Measurements from ENCODE around the gene PRMT7. TPM values are rescaled to one million over a fixed set of nuclear protein-coding genes. Genes with fewer than 3 reads are reported as not detected.

Gene PRMT7
- polyA plus RNA-seq, 3 donors: 25.3 to 58.0 (median 30.6) TPM

DNA sequence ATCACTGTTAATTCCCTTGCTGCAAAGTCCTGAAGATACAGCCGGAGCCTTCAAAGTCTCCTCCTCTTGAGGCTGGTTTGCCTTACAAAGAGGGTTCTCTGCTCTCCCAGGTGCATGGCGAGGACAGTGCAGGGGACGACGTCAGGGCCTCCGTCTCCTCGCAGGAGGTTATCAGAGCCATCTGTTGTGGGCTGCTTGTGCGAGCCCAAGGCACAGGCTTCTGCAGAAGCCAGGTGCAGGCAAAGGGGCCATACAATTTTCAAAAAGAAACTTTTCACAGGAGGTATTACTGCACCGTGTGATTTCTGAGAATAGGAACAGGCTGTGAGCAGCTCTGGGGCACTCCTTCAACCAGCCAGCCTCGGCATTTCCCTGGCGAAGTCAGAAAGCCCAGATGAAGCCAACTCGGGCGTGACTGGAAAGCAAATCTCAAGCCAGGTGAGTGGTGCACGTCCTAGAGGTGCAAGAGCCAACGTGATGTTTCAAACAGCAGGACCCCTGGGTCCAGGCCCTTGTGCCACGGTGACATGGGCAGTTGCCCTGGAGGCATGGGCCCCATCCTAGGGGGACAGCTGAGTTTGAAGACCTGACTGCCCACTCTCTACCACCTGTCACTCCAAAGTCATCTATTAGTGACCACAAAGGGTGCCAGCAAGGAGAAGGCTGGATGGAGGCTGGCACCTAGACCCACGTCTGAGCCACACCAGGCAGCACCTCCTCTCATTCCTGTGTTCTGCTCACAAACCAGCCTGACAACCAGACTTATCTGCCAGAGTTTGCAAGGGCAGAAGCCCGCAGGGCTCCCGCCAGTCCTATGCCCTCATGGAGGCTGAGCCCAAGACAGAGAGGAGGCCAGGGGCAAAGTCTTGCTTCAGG, 68.9 kb downstream of the PRMT7 start:
- WGBS, 3 donors: 84 to 85% (median 84%) methylated on average over 18 of the region's 18 CpGs
- no peak overlapping the region for H3K27ac ChIP-seq (ENCODE audit: low read depth, low read length)

DNA sequence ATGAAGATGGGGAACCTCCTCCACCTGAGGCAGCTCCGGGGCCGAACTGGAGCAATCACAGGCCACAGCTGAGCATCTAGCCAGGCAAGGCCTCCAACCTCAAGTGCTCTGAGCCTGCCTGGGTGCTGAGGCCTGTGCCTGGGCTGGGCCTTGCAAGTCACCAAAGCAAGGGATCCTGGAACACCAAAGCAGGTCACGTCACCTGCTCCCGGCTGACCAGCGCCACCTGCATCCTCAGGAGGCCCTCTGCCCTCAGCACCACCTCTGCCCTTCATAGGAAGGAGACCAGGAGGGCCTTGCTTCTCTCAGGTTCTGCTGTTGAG, 69.5 kb downstream of the PRMT7 start:
- no peak overlapping the region for H3K27ac ChIP-seq (ENCODE audit: low read depth, low read length)
- 90 to 95% (median 94%) methylated on average over 5 of the region's 5 CpGs for WGBS, 3 donors

DNA sequence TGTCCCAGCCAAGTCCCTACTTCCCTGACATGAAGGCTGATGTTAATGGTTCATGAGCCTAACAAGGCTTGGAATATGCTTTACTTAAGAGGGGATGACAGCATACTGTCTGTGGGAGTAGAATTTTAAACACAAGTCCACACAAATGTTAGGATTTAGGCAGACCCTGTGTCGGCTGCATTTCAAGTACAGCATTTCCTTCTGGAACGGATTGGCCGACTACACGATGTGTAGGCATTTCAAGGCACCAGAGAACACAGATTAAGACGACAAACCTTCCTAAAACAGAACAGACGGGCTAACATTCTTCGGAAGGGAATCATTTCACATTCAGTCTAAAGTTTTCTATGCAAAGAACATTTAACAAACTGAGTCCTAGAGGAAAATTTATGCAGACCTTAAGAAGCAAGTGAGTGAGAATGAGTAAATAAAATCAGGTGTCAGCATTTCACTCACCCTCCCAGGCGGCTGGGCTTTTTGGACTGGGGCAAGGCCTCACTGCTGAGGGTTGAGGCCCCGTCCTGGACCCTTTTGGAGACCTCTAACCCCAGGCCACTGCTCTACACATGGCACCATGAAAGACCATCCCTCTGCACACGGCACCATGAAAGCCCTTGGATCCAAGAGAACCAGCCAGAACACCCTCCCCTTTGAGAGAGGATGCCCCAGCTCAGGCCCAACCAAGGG, 70.0 kb downstream of the PRMT7 start:
- no peak overlapping the region for H3K27ac ChIP-seq (ENCODE audit: low read depth, low read length)
- 87 to 92% (median 89%) methylated on average over 10 of the region's 10 CpGs for WGBS, 3 donors

DNA sequence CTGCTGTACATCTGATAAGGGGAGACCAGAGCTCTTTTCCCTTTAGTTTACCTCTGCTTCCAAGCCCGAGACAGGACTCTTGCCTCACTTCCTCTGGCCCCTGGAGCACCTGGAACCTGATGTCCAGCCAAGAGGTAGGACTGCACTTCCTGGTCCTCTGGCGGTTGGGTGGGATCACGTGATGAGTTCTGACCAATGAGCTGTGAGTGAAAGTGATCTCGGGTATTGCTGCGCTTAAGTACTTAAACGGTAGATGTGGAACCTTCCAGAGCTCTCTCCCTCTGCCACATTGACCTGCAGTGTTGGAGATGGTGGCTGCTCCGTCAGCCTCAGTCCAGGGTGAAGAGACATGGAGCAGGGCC, 70.5 kb downstream of the PRMT7 start:
- no peak overlapping the region for H3K27ac ChIP-seq (ENCODE audit: low read depth, low read length)
- WGBS, 3 donors: 79 to 91% (median 82%) methylated on average over 7 of the region's 7 CpGs

DNA sequence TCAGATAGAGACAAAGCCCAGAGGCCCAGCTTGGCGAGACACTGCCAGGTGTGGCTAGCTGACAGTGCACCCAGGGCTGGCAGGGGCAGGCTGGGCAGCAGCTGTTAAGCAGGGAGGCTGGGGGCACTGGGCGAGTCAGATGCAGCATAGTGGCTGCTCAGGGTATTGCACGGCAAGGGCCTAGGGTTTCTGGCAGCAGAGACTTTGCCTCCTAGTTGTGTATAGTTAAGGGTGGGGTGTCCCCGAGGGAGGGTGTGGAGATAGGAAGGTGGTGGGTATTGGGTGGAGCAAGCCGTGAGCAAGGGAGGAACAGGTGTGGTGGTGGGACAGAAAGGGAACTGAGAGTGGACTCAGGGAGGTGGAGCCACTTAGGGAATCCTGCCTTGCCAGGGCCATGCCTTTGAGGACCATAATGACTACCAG, 71.5 kb downstream of the PRMT7 start:
- WGBS, 3 donors: 73 to 80% (median 79%) methylated on average over 5 of the region's 5 CpGs
- H3K27ac ChIP-seq (ENCODE audit: low read depth, low read length): no peak overlapping the region

DNA sequence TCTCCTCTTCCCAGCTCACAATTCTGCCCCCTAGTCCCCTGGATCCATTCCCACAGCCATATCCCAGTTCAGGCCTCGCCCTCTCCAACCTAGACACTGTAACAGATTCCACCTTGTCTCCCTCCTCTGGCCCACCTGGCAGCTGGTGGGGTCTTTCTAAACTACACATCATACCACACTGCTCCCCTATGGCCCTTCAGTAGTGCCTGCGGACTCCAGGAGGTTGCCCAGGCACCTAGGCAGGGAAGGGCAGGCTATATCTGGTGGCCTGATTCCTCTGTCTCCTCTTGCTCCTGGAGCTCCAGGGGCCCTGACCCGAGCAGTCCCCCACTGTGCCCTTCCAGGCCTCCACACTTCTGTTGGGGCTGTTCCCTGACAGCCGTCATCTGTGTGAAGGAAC, 73.0 kb downstream of the PRMT7 start:
- no peak overlapping the region for H3K27ac ChIP-seq (ENCODE audit: low read depth, low read length)
- WGBS, 3 donors: 89 to 97% (median 89%) methylated on average over 4 of the region's 4 CpGs

DNA sequence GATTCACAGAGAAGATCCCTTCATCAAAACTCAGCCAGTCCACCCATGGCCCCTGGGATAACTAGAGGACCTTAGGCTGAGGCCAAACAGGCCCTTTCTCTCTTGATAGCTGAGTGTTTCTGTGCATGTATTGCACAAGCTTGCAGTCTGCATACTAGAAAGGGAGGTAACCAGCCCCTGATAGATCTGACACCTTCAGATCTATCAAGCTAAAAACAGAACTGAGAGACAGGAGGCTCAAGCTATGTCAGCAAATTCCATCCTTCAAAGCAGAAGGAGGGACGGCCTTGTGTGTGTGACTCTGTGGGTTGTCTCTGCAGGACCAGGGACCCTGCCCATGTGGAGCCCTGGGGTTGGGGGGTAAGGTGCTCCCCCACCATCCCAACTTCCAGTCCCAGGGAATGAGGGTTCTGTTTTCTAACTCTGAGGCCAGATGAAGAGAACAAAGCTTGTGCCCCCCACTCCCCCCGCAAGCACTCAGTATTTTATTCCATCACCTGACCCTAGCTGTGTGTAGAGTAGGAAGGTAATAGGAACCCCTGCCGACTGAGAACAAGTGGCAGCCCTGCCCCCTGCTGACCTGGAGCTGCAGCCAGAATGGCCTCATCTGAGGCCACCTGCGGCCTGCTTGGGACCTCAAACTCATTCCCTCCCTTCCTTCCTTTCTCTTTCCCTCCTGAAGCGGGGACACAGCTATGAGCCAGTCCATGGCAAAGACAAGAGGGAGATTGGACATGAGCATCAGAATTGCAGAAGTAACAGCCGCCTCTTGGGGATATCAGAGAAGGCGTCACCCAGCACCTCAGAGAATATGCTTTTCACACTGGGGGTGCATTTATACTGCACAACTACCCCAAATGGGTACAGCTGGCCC, 73.7 kb downstream of the PRMT7 start:
- no peak overlapping the region for H3K27ac ChIP-seq (ENCODE audit: low read depth, low read length)
- 59 to 82% (median 63%) methylated on average over 7 of the region's 7 CpGs for WGBS, 3 donors

DNA sequence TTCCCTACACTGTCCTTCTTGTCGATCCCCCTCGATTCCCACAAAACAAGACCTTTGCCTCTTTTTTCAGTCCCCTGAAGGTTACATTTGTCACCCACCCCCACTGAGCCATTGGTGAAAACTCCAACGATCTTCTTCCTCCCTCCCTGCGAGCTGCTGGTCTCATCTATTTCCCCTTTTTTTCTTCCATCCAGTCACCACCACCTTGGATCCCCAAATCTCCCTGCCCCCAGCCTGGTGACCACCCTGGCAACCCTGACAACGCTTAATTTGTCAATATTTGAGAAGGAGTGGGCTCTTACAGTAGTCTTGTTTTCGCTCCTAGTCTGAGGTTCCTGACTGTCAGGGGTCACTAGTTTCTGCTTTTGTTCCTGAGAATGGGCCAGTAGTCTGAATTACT, 74.6 kb downstream of the PRMT7 start:
- WGBS, 3 donors: 54 to 68% (median 60%) methylated on average over 6 of the region's 6 CpGs
- no peak overlapping the region for H3K27ac ChIP-seq (ENCODE audit: low read depth, low read length)

DNA sequence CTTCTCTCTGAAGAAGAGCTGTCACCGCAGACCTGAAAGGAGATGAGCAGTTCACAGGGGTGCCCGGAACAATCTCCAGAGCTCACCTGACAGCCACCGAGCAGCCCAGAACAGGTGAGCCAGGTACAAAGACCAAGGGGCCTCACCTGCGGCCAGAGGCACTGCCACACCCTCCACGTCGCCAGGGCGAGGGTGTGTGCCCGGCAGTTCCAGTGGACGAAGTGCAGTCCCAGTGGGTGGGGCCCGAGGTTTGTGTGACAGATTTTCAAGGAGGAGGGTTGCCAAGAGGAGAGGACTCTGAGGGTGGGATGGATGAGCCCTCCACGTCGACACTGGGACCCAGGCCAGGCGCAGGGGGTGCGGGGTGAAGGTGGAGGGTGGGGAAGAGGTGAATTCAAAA, 75.8 kb downstream of the PRMT7 start:
- 81 to 85% (median 84%) methylated on average over 14 of the region's 14 CpGs for WGBS, 3 donors
- no peak overlapping the region for H3K27ac ChIP-seq (ENCODE audit: low read depth, low read length)

DNA sequence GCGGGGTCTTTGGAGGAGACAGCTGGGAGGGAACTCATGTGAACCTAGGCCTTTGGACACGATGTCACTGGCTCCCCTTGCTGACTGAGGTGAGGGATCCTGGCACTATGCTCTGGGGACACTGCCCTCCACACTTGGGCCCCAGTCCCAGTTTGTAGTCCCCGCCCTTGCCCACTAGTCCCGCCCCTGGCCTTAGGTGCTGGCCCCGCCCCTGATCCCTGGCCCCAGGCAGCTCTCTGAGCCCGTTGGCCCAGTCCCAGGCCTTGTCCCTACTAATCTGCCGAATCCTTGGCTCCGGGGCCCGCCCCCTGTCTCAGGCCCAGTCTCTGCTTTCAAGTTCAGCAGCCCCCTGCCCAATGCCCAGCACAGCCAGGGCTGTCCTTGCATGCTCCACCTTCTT, 76.5 kb downstream of the PRMT7 start:
- no peak overlapping the region for H3K27ac ChIP-seq (ENCODE audit: low read depth, low read length)
- WGBS, 3 donors: 83 to 90% (median 87%) methylated on average over 9 of the region's 9 CpGs

DNA sequence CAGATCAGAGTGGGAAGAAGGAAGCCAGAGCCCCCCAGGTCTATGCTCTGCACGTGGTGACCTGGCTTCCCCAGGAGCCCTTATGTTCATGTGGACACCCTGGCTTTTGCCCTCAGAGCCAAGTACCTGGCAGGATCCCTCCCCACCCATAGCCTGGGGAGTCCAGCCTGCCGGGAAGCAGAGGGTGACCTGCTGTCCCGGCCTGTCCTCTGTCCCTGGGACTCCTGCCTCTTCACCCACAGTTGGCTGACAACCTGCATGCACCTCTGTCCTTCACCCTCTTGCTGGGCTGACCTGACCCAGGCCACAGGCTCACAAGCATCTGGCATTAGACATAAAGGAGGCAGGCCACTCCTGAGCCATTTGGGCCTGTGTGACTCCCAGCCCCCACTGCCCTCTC, 77.3 kb downstream of the PRMT7 start:
- no peak overlapping the region for H3K27ac ChIP-seq (ENCODE audit: low read depth, low read length)
- 72 to 83% (median 75%) methylated on average over 3 of the region's 3 CpGs for WGBS, 3 donors

DNA sequence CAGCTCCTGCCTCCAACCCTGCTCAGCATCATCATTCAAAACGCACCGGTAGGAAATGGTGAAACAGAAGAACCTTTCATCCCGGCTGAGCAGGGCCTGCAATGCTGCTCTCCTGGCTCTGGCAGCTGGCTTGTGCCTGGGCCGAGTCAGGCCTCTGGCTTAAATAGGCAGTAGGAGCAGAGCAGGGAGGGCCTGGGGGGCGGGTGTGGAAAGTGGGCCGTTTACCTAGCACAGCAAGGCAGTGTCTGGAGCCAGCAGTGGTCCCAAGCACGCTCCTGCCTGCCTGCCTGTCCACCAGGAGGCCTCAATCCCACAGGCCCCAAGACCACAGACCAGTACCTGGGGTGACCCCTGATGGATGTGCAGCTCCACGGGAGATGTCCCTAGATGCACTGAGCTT, 78.2 kb downstream of the PRMT7 start:
- H3K27ac ChIP-seq (ENCODE audit: low read depth, low read length): no peak overlapping the region
- 66 to 74% (median 73%) methylated on average over 8 of the region's 8 CpGs for WGBS, 3 donors

DNA sequence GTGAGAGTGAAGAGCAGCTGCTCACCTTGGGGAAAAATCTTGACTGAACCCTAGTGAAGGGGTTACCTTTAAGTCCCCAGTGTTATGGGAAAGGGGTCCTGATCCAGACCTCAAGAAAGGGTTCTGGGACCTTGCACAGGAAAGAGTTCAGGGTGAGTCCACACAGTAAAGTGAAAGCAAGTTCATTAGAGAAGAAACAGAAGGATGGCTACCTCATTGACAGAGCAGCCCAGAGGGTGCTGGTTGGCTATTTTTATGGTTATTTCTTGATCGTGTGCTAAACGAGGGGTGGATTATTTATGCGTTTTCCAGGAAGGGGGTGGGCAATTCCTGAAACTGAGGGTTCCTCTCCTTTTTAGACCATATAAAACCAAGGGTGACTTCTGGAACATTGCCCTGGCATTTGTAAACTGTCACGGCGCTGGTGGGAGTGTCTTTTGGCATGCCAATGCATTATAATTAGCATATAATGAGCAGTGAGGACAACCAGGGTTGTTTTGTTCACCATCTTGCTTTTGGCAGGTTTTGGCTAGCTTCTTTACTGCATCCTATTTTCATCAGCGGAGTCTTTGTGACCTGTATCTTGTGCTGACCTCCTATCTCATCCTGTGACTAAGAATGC, 79.0 kb downstream of the PRMT7 start:
- 62 to 82% (median 80%) methylated on average over 6 of the region's 6 CpGs for WGBS, 3 donors

DNA sequence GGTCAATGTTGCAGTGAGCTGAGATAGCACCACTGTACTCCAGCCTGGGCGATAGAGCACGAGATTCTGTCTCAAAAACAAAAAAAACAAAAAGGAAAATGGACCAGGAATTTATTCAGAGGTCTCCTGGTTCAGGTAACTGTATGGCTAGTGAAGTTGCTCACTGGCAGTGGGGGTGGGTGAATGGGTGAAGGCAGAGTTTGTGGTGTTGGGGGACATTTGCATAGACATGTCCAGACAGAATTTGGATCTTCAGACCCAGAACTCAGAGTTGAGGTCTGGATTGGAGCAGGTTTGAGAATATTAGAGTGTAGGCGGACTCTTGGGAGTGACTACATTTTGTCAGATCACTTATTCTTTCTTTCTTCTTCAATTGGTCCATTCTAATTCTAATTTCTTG, 82.5 kb downstream of the PRMT7 start:
- 86 to 93% (median 86%) methylated on average over 3 of the region's 3 CpGs for WGBS, 3 donors
- H3K27ac ChIP-seq (ENCODE audit: low read depth, low read length): no peak overlapping the region

More for the DNA sequence above, 79.0 kb downstream of the PRMT7 start:
- no peak overlapping the region for H3K27ac ChIP-seq (ENCODE audit: low read depth, low read length)

DNA sequence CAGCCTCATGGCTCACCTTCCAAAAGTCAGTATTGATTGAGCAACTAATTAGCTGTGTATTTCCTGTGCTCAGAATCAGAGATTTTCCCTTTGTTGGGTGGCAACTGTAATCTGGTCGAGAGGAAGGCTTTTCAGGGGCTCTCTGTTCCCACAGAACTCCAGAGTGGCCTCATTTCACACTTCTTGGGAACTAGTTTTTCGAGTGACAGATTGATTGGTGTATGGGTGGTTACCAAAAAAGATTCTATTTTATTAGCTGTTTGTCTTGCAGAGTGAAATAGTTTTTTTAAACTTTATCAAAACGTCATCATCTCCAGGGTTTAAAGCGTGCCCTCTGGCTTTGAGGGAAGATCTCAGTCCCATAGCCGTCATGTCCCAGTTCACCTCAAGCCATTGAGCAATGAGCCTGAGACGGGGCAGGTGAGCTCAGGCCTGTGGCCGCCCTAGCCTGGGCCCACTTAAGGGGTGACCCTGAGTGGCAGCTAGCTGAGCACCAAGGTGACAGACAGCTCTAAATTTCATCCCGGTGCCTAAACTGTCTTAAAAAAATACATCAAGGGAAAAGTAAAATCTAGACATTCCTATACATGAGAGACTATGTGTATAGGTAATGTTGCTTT, 84.5 kb downstream of the PRMT7 start:
- WGBS, 3 donors: 80 to 90% (median 84%) methylated on average over 8 of the region's 8 CpGs

DNA sequence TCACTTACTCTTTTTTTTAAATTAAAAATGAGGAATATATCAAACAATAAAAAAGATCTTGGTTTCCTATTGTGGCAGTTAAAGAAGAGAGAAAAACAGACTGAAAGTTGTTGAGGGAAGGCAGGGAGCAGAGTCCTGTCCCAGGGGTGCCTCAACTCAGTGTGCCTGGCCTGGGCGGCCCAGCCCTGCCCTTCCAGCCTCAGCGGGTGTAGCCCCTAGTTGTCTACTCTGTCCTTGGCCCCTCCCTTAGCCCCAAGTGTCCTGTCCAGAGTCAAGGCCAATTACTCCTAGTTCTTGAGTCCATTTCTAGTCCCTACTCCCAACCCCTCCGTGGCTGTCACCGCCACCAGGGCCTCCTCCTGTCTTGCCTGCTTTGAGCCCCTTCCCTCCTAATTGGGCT, 85.0 kb downstream of the PRMT7 start:
- no peak overlapping the region for H3K27ac ChIP-seq (ENCODE audit: low read depth, low read length)
- 79 to 84% (median 81%) methylated on average over 4 of the region's 4 CpGs for WGBS, 3 donors

More for the DNA sequence above, 84.5 kb downstream of the PRMT7 start:
- H3K27ac ChIP-seq (ENCODE audit: low read depth, low read length): no peak overlapping the region

DNA sequence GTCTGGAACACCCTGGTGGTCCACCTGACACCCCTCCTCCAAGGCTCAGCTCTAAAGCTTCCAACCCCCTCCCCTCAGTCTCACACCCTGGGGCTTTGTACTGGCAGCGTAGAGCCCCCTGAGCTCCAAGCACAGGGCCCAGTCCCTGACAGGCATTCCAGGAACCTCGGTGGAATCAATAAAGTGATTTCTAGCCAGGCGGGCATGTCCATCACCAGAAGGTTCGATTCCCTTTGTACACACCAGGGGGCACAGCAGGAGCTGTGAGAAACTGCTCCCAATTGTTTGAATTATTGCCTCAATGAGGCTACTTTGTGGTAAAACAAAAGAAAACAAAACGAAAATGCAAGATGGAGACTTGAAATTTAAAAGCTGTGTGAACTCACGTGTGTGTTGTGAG, 85.7 kb downstream of the PRMT7 start:
- no peak overlapping the region for H3K27ac ChIP-seq (ENCODE audit: low read depth, low read length)
- 17 to 32% (median 28%) methylated on average over 6 of the region's 6 CpGs for WGBS, 3 donors

DNA sequence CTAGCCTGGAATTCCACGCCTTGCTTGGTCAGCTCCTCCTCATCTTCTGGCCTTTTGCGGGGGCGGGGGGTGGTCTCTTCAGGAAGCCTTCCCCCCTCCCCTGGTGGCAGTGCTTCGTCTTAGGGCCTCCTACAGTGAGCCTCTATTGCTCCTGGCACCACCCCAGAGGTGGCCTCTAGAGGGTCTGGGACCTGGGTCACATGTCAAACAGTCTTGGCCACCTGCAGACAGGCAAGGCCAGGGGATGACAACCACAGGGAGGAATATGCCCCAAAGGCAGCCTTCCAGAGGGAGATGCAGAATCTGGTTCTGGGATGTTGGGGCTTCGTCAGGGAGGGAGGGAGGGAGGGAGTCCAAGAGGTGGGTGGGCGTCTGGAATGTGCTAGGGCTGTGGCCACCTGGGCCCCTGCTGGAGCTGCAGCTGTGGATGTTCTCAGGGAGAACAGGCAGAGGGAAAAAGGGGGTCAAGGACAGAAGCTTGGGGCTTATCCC, 86.9 kb downstream of the PRMT7 start:
- 63 to 83% (median 77%) methylated on average over 6 of the region's 6 CpGs for WGBS, 3 donors
- H3K27ac ChIP-seq (ENCODE audit: low read depth, low read length): no peak overlapping the region

Data from adipose tissue (tissue), 3 donors.